Nephron progenitor cell (in vitro differentiated cells): ENCODE results near the gene NMB.

Source experiments
- DNase-seq: peaks from one replicate; pipeline ENCODE4 v3.0.0; 2021
- H3K27ac Mint-ChIP-seq: 2 replicates; pipeline ENCODE4 v1.8.0; 2021; ENCODE audit warnings: mild to moderate bottlenecking, moderate library complexity, mixed read lengths
- H3K27me3 Mint-ChIP-seq: 2 replicates; pipeline ENCODE4 v1.8.0; 2021; ENCODE audit warnings: mild to moderate bottlenecking, low read depth, mixed read lengths; ENCODE audit not compliant: poor library complexity
- H3K36me3 Mint-ChIP-seq: 2 replicates; pipeline ENCODE4 v1.8.0; 2021; ENCODE audit warnings: low read depth, mixed read lengths
- H3K4me1 Mint-ChIP-seq: 2 replicates; pipeline ENCODE4 v1.8.0; 2021; ENCODE audit warnings: mixed read lengths
- H3K4me3 Mint-ChIP-seq: 2 replicates; pipeline ENCODE4 v1.8.0; 2021; ENCODE audit warnings: mild to moderate bottlenecking, moderate library complexity, mixed read lengths
- H3K9me3 Mint-ChIP-seq: 2 replicates; pipeline ENCODE4 v1.8.0; 2021; ENCODE audit warnings: mild to moderate bottlenecking, moderate library complexity, mixed read lengths
- CTCF ChIP-seq: fragments of 200-600 bp; sonication (generic); IDR thresholded peaks from 2 replicates; pipeline ENCODE4 v1.5.0; 2021; ENCODE audit warnings: antibody characterized with exemption

The NMB gene

GRCh38 chr15:84633311-84634227, 24.4 kb downstream of the NMB start:
- TF ChIP-seq CTCF: no peak
- DNase-seq: peak; percentile 72
- peaks cover 34% of the 10 kb centered on the region for H3K27me3 Mint-ChIP-seq
- H3K4me3 Mint-ChIP-seq: peak overlapping the region; percentile 94
- peaks cover 32% of the 10 kb centered on the region for H3K36me3 Mint-ChIP-seq
- no peak overlapping the region for H3K27ac Mint-ChIP-seq
- H3K4me1 Mint-ChIP-seq: peaks cover 36% of the 10 kb centered on the region
- H3K9me3 Mint-ChIP-seq: no peaks in the 10 kb centered on the region

- peaks cover 31% of the 10 kb centered on the region for H3K4me1 Mint-ChIP-seq
- peaks cover 34% of the 10 kb centered on the region for H3K27me3 Mint-ChIP-seq
- H3K36me3 Mint-ChIP-seq: peaks cover 27% of the 10 kb centered on the region
- H3K4me3 Mint-ChIP-seq: peak overlapping the region; percentile 94
- TF ChIP-seq CTCF: no peak
- H3K27ac Mint-ChIP-seq: no peak overlapping the region
- no peaks in the 10 kb centered on the region for H3K9me3 Mint-ChIP-seq
- DNase-seq: no peak
Observed at GRCh38 chr15:84631706-84632272, 26.2 kb downstream of the NMB start.

GRCh38 chr15:84629033-84629432, 29.0 kb downstream of the NMB start:
- peaks cover 17% of the 10 kb centered on the region for H3K9me3 Mint-ChIP-seq
- H3K27me3 Mint-ChIP-seq: peaks cover 17% of the 10 kb centered on the region
- H3K36me3 Mint-ChIP-seq: peaks cover 34% of the 10 kb centered on the region
- TF ChIP-seq CTCF: no peak
- DNase-seq: no peak
- H3K4me1 Mint-ChIP-seq: peaks cover 19% of the 10 kb centered on the region
- H3K27ac Mint-ChIP-seq: peak overlapping the region; percentile 77
- H3K4me3 Mint-ChIP-seq: no peak overlapping the region

GRCh38 chr15:84625123-84625522, 32.9 kb downstream of the NMB start:
- no peak for TF ChIP-seq CTCF
- Mint-ChIP-seq H3K4me3 (no peak overlapping the region), H3K36me3 (peaks cover 73% of the 10 kb centered on the region), H3K9me3 (peaks cover 56% of the 10 kb centered on the region), H3K27ac (peak overlapping the region; percentile 46), H3K4me1 (no peaks in the 10 kb centered on the region), H3K27me3 (peaks cover 10% of the 10 kb centered on the region)
- no peak for DNase-seq

- TF ChIP-seq CTCF: no peak
- Mint-ChIP-seq H3K27me3 (peaks cover 10% of the 10 kb centered on the region), H3K4me1 (no peaks in the 10 kb centered on the region), H3K27ac (peak overlapping the region; percentile 69), H3K36me3 (peaks cover 80% of the 10 kb centered on the region), H3K4me3 (no peak overlapping the region), H3K9me3 (peaks cover 64% of the 10 kb centered on the region)
- no peak for DNase-seq
Observed at GRCh38 chr15:84624359-84624758, 33.6 kb downstream of the NMB start.
